ENCODE results near the gene FAAH.

FAAH gene

GRCh38 chr1:46422261-46422871, 28.2 kb downstream of the FAAH start:
- no peak for DNase-seq (ENCODE audit: low read depth in 2 of 2)

GRCh38 chr1:46423574-46424240, 29.6 kb downstream of the FAAH start:
- DNase-seq (ENCODE audit: low read depth in 2 of 2): no peak

- DNase-seq (ENCODE audit: low read depth in 2 of 2): no peak
Observed at GRCh38 chr1:46424730-46425129, 30.6 kb downstream of the FAAH start.

- DNase-seq (ENCODE audit: low read depth in 2 of 2): no peak
Observed at GRCh38 chr1:46425726-46426125, 31.6 kb downstream of the FAAH start.

GRCh38 chr1:46427541-46427940, 33.4 kb downstream of the FAAH start:
- no peak for DNase-seq (ENCODE audit: low read depth in 2 of 2)

- no peak for DNase-seq (ENCODE audit: low read depth in 2 of 2)
Observed at GRCh38 chr1:46429436-46429835, 35.3 kb downstream of the FAAH start.

GRCh38 chr1:46431695-46432094, 37.6 kb downstream of the FAAH start:
- DNase-seq (ENCODE audit: low read depth in 2 of 2): no peak

GRCh38 chr1:46432781-46433327, 38.7 kb downstream of the FAAH start:
- no peak for DNase-seq (ENCODE audit: low read depth in 2 of 2)

- no peak for DNase-seq (ENCODE audit: low read depth in 2 of 2)
Observed at GRCh38 chr1:46434358-46434757, 40.2 kb downstream of the FAAH start.

GRCh38 chr1:46436844-46437243, 42.7 kb downstream of the FAAH start:
- no peak for DNase-seq (ENCODE audit: low read depth in 2 of 2)

- no peak for DNase-seq (ENCODE audit: low read depth in 2 of 2)
Observed at GRCh38 chr1:46437723-46438122, 43.6 kb downstream of the FAAH start.

- DNase-seq (ENCODE audit: low read depth in 2 of 2): no peak
Observed at GRCh38 chr1:46438346-46438745, 44.2 kb downstream of the FAAH start.

GRCh38 chr1:46440478-46440877, 46.4 kb downstream of the FAAH start:
- no peak for DNase-seq (ENCODE audit: low read depth in 2 of 2)

- DNase-seq (ENCODE audit: low read depth in 2 of 2): peak; percentile 16 to 42
Observed at GRCh38 chr1:46442317-46443161, 48.4 kb downstream of the FAAH start.

- DNase-seq (ENCODE audit: low read depth in 2 of 2): no peak
Observed at GRCh38 chr1:46444466-46444865, 50.3 kb downstream of the FAAH start.

GRCh38 chr1:46445773-46446256, 51.7 kb downstream of the FAAH start:
- no peak for DNase-seq (ENCODE audit: low read depth in 2 of 2)

- DNase-seq (ENCODE audit: low read depth in 2 of 2): peak; percentile 42 to 52
Observed at GRCh38 chr1:46446646-46447498, 52.8 kb downstream of the FAAH start.

- no peak for DNase-seq (ENCODE audit: low read depth in 2 of 2)
Observed at GRCh38 chr1:46447499-46448108, 53.5 kb downstream of the FAAH start.

GRCh38 chr1:46448109-46448911, 54.2 kb downstream of the FAAH start:
- DNase-seq (ENCODE audit: low read depth in 2 of 2): no peak

Measured in activated CD8-positive, alpha-beta memory T cell treated with anti-CD3 and anti-CD28 coated beads for 4 hours (primary cell).